ENCODE data around the gene CCT3. TPM values are rescaled to one million over a fixed set of nuclear protein-coding genes. Genes with fewer than 3 reads are reported as not detected.
"Not testable (repeated sequence)": the region's sequence is repeated elsewhere in the genome, so short reads cannot be mapped to it uniquely, and the experiment has no call there.

CCT3 gene
- total RNA-seq, 1 donor from 2014 or later, result 302 TPM

DNA sequence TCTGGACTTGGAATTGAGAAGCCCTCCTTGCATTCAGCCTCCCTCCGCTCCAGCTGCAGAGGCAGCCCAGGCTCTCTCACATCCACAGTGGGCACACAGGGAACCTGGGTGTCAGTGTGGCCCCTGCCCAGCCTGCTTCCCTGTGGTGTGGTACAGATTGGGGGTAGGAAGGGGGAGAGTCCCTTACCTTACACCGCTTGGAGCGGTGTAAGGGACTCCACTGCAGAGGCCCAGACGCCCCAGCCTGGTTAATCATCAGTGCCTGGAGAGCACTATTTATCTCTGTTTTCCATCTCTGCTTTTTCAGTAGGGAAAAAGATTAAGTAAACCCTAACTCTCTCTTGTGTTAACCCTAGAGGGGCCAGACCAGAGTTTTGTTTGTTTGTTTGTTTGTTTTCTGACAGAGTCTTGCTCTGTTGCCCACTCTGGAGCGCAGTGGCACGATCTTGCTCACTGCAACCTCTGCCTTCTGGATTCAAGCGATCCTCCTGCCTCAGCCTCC, 30.1 kb upstream of the CCT3 start:
- no peak for DNase-seq

DNA sequence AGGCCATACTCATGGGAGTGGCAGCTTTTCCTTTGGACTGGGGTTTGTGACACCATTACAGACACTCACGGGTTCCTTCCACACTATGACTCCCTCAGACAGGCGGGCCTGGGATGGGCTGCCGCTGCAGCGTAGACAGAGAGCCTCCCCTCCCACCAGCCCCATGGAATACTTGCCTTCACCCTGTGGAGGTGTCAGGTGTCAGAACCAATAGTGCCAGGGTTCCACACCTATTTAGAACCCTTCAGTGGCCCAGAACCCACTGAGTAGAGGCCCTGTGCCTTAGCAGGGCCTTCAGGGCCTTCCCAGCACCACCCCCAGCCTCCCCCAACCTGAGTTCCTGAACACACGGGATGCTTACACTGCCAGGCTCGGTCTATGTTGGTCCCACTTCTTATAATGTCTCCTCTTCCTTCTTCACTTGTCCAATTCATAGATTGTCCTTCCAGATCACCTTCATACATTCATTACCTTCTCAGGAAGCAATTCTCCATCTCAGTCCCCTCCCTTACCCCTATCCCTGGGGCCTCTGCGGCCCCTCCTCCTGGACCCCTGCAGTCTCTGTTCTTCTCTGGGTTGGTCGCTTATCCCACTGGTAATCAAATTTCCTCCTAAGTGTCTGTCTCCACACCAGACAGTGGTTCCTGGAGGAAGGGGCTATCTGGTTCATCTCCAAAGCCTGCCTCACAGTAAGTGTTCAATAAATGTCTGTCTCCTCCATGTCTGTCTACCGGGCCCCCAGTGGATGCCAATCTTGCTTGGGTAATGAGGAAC, 29.5 kb upstream of the CCT3 start:
- DNase-seq, result no peak

DNA sequence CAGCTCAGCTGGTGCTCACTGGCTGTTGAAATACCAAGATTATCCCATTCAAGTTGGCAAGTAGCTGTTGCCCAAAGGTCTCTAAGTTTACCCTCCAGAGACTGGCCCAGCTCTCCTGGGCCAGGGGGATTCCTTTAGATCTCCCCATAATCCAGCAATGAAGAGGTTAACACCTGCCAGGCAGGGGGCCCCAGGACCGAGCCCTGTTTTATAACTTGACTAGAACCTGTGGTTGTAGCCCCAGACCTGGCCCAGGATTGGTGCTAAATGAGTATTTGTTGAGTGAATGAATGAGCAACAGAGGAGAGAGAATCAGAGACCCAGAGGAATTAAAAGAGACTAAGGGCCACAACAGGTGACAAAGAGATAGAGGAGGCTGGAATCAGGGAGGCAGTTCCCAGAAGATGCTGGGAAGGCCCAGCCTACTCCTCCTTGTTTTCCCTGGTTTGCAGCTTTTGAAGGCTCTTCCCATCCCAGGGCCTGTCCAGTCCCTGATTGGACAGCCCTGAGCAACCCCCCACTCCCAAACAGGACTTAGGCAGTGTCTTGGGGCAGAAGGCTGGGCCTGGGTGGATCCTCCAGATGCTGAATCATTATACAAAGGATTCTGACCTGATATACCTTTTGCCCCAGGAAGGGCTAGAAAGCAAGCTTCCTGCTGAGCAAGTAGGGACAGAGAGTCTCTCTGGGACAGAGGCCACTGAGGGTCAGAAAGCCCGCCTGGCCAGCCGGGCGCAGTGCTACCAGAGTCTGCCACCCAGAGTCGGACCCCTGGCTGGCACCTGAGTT, 28.5 kb upstream of the CCT3 start:
- DNase-seq, result no peak

DNA sequence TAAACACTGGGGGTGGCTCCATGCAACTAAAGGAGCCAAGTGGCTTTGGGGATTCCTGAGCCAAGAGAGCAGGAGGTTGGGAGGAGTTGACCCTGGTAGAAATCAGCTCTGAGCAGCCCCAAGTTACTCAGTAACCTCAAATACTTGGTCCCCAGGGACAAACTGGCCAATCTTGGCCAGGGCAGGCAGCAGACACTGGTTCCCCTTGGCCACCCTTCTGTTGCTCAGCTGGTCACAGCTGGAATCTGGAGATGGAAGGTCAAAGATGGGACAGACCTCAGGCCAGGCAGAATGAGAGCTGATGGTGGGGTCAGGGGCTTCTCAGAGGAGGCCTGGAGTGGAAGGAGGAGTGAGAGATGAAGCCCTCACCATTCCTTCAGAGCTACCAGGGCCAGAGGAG, 27.7 kb upstream of the CCT3 start:
- DNase-seq, result no peak

DNA sequence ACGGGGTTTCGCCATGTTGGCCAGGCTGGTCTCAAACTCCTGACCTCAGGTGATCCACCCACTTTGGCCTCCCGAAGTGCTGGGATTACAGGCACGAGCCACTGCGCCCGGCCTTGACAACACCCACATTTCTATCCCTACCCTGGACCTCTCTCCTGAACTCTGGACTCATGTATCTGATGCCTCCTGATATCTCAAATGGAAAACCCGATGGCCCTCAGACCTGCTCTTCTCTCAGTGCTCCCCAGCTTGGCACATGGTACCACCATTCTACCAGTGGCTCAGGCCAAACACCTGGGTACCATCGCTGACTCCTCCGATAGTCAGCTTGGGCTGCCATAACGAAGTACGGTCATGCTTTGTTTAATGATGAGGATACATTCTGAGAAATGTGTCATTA, 22.4 kb upstream of the CCT3 start:
- DNase-seq, result no peak

DNA sequence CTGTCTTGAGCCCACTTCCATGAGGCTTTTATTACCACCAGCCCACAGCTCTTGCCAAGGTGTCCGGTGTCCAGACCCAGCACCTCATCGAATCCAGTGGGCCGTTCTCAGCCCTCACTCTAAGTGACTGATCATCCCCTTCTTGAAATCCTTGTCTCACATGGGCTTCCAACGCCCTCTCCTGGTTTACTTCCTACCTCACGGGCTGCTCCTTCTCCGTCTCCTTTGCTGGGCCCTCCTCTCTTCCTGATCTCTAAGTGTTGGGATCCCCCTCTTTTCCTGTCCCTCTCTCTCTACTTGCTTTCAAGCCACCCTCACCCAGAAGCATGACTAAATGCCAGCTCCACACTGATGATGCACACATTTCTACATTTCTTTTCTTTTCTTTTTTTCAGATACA, 21.9 kb upstream of the CCT3 start:
- no peak for DNase-seq

DNA sequence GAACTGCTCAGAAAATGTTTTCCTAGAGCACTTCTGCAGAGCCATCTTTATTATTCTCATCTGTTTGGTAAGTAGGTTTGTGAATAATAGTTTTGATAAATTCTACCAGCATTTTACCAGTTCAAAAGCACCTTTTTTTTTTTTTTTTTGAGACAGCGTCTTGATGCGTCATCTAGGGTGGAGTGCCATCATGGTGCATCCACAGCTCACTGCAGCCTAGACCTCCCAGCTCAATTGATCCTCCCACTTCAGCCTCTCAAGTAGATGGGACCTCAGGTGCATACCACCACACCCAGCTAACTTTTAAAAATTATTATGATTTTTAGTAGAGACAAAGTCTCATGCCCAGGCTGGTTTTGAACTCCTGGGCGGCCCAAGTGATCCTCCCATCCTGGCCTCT, 21.2 kb upstream of the CCT3 start:
- DNase-seq, result no peak

DNA sequence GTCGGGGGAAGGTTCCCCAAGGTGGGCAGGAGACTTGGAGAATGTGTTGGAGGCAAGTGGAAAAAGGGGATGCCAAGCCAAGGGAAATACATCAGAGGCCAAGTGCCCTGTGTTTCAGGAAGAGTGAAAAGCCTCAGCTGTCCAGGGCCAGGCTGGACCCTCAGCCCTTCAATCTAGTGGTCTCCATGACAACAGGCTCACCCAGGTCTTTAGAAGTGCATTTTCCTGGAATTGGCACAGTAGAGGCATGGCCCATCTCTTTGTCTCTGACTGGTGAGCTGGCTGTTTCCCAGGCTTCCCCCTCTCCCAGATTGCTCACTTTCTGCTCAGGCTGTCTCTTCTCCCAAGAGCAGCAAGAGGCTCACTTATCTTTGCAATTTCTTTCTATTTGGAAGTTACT, 20.5 kb upstream of the CCT3 start:
- no peak for DNase-seq

DNA sequence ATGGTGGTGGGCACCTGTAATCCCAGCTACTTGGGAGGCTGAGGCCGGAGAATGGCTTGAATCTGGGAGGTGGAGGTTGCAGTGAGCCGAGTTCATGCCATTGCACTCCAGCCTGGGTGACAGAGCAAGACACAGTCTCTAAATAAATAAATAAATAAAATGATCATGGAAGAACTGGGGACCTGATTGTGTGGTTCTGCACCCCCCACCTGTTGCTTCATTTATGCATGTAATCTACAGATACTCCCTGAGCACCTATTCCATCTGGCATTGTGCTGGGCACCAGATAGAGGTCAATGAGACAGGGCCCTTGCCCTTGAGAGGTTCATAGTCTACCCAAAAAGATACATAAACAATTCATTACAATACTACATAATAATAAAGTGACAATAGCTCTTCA, 19.9 kb upstream of the CCT3 start:
- no peak for DNase-seq

DNA sequence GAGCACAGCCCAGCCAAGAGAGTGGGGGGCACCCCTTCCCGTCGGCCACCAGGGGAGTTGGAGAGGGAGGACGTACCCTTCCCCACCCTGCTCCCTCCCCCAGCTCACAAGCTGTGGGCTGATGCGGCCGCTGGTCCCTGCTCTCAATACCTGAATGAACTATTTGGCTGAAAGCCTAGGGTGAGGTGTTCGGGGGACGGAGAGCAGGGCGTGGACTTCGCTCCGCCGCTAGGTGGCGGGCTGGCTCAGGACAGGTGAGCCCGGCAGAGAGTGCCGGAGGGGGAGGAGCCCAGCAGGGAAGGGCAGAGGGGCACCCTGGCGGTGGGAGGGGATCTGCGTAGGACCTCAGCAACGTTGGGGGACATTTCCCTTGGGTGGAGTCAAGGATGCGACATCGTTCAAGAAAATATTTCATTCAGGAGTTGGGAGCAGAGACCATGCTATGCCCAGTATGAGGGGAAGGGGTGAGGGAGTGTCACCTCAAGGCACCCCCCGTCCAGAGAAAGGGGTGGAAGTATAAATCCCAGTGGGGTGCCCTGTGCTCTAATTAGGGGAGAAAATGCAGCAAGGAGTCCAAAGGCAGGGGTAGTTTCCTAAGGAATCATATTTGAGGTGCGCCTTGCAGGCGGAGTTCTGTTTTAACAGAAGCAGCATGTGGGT, 18.9 kb upstream of the CCT3 start:
- peak; percentile 59 for DNase-seq

DNA sequence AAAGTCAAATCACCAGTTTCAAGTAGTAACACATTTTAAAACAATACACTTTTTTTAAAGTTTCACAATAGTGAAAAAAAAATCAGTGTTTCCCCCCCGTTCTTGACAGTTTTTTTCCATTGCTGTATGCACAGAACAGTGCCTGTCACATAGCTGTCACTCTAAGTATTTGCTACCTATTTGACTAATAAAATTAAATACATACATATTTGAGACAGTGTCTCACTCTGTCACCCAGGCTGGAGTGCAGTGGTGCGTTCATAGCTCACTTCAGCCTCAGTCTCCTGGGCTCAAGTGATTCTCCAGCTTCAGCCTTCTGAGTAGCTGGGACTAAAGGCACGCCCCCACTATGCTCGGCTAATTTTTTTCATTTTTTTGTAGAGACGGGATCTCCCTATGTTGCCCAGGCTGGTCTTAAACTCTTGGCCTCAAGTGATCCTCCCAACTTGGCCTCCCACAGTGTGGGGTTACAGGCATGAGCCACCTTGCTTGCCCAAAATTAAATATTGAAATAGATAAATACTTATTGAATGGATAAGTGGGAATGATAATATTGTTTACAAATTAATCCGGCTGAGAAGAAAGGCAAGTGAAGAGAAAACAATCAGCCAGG, 18.3 kb upstream of the CCT3 start:
- DNase-seq, result no peak

DNA sequence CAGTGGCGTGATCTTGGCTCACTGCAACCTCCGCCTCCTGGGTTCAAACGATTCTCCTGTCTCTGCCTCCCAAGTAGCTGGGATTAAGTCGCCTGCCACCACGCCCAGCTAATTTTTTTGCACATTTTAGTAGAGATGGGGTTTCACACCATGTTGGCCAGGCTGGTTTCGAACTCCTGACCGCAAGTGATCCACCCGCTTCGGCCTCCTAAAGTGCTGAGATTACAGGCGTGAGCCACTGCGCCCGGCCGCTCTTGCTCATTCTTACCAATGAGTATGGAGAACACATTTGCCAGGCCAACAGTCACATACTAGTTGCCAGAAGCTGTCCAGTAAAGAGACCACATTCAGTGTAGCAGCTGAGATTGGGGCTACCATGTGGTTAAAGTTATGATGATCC, 14.4 kb upstream of the CCT3 start:
- not testable (repeated sequence) for DNase-seq

DNA sequence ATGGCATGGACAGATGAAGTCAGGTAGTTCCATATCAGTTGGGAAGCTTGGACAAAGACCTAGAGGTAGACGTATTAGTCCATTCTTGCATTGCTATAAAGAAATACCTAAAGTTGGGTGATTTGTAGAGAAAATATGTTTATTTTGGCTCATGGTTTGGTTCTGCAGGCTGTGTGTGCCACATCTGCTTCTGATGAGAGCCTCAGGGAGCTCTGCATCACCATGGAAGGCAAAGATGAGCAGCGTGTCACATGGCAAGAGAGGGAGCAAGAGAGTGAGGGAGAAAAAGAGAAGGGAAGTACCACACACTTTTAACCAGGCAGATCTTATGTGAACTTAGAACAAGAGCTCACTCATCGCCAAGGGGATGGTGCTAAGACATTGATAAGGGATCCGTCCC, 9.2 kb upstream of the CCT3 start:
- no peak for DNase-seq

DNA sequence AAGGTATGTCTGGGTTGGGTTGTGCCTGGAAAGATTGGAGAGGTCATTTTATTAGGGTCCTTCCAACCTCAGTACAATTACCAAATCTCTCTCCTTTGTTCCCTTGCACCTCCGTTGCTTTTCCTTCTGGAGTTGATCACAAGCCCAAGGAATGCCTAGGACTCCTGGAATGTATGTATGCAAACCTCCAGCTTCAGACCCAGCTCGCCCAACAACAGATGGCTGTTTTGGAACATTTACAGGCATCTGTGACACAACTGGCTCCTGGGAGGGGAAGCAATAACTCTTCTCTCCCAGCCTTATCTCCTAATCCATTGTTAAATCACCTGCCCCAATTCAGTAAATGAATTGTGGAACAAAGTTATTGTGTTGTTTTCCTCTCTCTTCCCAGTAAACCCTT, 8.5 kb upstream of the CCT3 start:
- DNase-seq, result no peak

DNA sequence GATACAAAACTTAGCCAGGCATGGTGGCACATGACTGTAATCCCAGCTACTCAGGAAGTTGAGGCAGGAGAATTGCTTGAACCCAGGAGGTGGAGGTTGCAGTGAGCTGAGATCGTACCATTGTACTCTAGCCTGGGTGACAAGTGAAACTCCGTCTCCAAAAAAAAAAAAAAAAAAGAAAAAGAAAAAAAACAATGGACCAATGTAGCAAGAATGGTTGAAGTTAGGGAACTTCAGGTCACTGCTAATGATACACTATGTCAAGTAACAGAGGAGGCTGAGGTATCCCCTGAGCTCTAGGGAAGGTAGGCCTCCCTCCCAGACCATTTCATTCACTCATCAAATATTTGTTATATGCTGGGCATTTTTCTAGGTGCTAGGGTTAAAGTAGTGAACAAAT, 7.9 kb upstream of the CCT3 start:
- DNase-seq, result not testable (repeated sequence)

DNA sequence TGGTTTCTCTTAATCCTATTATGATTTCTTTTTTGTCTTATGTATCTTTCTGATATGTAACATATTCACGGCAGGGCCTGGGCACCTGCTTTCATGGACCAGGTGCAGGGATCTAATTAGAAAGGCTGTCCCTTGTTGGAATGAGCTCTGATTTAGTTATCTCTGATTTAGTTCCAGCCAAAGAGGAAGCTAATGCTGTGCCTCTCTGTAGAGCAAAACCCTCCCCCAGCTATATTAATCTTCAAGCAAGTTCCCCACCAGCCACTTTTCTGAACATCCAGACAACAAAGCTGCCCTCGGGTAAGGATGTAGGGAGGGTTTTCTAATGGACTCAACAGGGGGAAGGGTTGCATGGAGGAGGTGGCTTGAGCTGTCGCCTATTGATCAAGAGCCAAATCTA, 6.3 kb upstream of the CCT3 start:
- no peak for DNase-seq

DNA sequence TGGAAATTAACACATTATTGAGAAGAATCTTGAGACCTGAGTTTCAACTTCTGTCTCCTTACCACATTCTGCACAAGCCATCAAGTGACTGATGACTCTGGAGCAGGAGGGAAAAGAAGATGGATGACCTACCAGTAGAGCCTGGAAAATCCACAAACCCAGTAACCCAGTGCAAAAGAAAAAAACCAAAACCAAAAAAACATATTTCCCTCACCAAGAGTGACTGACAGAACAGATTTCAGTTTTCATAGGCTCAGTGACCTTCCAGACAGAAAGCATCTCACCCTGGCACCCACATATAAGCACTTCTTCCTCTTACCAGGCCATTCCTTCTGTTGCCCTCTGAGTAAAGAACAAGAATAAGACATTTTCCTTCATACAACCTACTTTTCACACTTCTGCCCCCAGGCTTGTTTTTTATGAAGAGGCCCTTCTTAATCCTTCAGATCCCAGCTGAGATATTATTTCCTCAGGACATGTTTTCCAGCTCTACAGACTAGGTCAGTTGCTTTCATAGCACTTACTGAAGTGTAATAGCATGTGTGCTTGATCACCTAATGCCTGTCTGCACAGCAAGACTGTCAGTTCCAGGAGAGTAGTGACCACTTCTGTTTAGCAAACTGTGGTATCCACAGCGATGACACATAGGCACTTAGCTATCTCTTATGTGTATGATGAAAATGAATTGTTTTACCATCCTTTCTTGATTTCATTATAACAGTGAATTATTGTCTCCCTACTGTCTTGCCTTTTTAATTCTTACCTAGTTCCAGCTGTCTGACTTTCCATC, 4.3 kb upstream of the CCT3 start:
- DNase-seq, result no peak

DNA sequence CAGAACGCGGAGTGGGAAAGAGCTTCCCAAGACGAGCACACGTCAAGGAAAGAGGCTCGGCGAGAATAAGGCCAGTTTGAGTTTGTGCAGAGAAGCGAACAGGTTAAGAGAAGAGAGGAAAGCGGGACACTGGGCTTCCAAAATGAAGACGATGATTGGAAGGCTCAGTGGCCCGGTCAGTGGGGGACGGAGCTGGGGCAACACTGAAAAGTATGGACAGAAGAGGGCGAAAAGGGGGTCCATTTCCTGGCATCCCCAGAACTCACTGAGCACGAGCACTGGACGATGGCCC, 258 bp downstream of the CCT3 start:
- DNase-seq, result no peak

DNA sequence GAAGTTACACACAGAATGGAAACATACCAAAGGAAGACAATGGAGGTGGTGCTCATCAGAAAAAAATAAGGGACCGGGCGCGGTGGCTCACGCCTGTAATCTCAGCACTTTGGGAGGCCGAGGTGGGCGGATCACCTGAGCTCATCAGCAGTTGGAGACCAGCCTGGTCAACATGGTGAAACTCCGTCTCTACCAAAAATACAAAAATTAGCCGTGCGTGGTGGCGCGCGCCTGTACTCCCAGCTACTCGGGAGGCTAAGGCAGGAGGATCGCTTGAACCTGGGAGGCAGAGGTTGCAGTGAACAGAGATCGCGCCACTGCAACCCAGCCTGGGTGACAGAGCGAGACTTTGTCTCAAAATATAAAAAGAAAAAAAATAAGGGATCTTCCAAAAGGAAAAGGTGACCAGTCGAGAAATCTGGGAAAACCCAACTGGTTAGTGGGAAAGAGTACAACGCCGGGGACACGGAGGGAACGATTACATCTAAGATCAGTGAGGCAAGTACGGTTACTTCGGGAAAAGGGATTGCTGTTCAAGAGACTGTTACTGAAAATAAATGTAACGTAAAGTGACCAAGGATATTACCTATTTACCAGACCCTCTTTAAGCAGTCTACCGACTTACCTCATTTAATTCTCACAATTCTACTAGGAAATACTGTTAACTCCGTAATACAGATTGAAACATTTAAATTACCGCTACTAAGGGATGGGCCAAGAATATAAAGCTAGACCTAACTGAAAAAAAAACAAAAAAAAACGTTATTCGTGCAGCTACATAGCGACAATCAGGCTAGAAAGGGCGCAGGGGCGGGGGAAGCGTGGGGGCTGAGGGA, 822 bp downstream of the CCT3 start:
- no peak for DNase-seq

DNA sequence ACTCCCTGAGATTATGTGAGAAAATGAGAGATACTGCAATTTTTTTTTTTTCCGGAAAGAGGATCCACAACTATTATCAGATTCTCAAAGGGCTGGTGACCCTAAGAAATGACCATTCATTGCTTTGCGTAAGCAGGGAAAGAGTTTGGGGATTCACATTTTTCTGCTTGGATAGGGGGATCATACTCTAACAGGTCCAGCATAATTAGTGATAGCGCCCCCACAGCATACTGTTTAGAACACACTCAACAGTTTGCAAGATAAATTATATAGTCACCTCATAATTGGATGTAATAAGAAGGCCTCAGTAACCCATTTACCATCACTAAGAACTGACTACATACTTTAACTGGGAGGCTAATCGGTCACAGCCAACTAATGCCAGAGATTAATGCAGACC, 1.9 kb downstream of the CCT3 start:
- no peak for DNase-seq

DNA sequence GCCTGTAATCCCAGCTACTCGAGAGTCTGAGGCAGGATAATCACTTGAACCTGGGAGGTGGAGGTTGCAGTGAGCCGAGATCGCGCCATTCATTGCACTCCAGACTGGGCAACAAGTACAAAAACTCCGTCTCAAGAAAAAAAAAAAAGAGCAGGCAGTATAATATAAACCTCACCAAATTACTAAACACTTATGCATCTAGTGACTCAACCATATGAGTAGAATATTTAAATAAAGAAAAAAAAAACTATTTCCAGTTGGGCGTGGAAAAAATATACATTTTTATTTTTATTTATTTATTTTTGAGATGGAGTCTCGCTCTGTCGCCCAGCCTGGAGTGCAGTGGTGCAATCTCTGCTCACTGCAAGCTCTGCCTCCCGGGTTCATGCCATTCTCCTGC, 14.9 kb downstream of the CCT3 start:
- not testable (repeated sequence) for DNase-seq

All from tongue (tissue), 2 donors.